Islet precursor cell (in vitro differentiated cells): Measurements from ENCODE around the gene FAM169A.
"Not testable (repeated sequence)": the region's sequence is repeated elsewhere in the genome, so short reads cannot be mapped to it uniquely, and the experiment has no call there.

Experiments used
- DNase-seq: peaks from one replicate; pipeline ENCODE4 v3.0.0-alpha.2; 2018

The FAM169A gene

DNA sequence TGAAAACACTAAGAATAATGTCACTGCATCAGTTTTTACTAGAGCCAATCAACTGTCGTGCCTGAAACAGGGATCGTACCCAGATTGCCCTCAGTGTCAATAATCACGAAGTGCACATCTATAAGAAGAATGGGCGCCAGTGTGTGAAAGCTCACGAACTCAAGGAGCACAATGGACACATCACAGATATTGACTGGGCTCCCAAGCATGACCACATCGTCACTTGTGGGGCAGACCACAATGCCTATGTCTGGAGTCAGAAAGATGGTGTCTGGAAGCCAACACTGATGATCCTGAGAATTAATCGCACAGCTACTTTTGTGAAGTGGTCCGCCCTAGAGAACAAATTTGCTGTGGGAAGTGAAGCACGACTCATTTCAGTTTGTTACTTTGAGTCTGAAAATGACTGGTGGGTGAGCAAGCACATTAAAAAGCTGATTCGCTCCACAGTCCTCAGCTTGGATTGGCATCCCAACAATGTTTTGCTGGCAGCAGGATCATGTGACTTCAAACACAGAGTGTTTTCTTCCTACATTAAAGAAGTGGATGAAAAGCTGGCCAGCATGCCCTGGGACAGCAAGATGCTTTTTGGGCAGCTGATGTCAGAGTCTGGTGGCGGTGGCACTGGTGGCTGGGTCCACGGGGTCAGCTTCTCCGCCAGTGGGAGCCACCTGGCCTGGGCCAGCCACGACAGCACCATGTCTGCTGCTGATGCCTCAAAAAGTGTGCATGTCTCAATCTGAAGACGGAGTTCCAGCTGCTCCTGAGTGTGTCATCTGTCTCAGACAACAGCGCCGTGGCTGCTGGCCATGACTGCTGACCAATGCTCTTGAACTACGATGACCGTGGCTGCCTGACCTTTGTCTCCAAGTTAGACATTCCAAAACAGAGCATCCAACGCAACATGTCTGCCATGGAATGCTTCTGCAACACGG, 66.9 kb downstream of the FAM169A start:
- DNase-seq, result peak; percentile 86

DNA sequence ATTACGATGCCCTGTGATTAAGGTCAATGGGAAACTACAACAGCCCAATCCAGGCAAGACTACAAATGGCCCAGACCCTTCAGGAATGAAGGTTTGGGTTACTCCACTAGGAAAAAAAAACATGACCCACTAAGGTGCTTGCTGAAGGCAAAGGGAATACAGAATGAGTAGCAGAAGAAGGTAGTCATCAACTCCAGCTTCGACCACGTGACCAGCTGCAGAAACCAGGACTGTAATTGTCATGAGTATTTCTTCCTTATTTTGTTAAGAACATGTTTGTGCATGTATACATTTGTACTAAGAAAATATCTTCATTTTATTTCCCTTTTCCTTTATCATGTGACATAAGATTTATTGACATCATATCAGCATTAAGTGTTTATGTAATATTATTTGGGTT, 74.5 kb downstream of the FAM169A start:
- not testable (repeated sequence) for DNase-seq

DNA sequence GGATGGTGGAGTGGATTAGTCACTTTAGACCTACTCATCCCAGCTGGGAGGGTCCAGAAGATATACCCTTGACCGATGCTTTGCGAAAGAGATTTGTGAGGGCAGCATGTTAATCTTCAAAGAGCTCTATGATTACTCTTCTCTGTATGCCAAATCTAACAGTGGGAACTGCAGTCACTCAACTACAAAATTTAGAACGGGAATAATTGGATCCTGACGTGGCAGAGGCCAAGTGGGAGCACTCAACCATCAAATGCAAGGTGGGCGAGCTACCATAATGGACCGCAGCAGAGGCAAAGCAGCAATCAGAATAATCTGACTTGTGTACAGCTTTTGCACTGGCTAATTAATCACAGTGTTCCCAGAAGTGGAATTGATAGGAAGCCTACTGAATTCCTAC, 78.8 kb downstream of the FAM169A start:
- DNase-seq, result no peak

DNA sequence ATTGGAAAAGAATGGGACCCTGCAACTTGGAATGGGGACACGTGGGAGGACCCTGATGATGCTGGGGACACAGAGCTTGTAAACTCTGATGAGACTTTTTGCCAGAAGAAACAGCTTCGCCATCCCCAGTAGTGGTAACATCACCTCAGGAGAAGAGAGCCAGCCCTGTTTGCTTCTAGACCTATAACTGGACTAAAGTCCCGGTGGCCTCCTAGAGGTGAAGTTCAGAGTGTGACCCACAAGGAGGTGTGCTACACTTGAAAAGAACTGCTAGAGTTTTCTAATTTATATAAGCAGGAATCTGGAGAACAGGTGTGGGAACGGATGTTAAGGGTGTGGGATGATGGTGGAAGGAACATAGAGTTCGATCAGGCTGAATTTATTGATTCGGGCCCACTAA, 79.3 kb downstream of the FAM169A start:
- no peak for DNase-seq

DNA sequence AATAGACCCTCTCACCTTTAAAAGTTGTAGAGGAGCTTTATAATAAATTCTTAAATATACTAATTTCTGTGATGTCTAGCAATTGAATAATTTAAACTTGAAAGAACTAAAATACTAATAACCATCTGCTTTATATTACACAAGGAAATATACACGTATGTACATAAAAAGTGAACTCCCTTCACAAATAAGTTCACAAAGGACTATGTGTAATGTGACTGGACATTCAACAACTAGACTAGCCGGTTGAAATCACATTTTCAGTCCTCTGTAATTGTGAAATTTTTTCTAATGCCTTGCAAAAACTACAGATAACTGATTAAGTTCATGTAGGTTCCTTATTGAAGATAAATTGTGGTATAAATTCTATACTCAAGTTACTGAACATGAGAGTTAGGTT, 87.6 kb downstream of the FAM169A start:
- DNase-seq, result no peak

DNA sequence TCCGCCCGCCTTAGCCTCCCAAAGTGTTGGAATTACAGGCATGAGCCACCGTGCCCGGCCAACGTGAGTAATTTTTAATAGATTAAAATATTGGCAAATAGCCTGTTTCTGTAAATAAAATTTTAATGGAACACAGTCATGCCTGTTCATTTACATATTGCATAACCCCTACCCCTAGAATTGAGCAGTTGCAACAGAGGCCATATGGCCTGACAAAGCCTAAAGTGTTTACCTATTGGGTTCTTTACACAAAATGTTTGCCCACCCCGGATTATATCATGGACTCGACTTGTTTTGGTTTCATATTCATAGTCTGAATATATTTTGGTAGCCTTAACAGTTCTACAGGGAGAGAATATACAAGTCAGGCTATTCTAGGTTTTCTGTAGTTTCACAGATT, 93.8 kb downstream of the FAM169A start:
- no peak for DNase-seq

DNA sequence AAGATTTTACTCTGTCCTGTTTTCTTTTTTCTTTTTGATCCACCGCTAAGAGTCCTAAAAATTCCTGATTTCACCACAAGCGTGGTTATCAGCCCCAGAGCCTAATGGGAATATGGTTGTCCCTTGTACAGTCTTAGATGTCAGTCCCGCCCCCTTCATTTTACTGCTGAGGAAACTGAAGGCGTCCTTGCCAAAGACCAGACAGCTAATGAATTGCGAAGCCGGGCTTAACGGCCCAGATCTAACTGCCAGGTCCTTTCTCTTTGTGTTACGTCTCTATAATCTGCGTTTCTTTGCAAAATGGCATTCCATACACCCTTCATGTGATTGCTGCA, 98.6 kb downstream of the FAM169A start:
- peak; percentile 66 for DNase-seq

DNA sequence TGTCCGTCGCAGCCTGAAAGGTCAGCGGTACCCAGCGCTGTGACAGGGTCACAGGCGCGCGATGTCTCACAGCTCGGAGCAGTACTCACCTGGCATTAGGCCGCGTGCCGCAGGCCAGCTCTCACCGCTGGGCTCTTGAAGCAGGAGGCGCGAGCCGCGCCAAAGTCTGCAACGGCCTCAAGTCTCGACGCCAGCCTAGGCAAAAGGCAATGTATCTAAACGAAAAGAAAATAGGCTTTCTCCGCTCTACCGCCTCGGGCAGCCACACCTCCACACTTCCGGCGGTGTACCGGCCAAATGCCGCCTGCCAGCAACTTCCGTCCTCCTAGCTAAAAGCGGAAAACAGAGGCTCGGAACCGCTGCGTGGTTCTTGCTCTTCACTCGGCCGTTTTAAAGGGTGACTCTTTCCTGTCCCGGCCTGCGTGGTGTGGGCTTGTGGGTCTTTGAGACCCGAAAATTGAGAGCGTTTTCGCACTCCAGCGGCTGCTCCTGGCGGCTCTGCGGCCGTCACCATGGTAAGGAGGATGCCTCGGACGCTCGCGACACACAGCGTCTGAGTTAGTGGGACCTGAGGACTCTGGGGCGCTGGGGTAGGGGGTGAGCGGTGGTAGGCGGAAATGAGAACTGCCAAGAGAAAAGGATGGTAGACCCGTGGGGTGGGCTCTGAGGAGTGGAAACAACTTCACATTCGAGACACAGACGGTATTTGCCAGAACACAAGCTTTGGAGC, 99.2 kb downstream of the FAM169A start, which contains the start of the genes GFM2 and NSA2:
Gene GFM2 (minus strand): TSS at position 269 of the 730 bp plus-strand sequence. CDS start 3,375 bp downstream, outside the sequence.
Gene NSA2 (plus strand): TSS at position 401 of the 730 bp plus-strand sequence. CDS start 112 bp downstream, at position 513.
- peak; percentile 97 for DNase-seq

DNA sequence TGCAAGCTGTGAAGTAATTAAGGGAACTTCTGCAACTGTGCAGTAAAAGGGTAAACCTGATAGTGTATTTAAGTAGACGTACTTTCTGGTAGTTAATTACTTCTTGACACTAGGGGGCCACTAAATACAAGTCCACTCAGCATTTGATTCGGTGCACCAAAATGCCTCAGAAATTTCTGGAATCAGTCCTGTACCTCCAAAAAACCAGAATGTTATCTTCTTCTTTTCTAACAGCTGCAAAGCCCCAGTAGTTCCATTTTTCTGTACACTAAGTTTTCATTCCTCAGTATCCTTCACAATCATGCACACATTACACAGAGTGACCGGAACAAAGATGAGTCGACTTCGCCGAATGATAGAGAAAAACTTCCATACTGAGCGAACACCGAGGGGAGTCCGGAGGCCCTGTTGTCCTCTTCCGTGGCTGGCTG, 99.8 kb downstream of the FAM169A start:
- DNase-seq, result no peak

DNA sequence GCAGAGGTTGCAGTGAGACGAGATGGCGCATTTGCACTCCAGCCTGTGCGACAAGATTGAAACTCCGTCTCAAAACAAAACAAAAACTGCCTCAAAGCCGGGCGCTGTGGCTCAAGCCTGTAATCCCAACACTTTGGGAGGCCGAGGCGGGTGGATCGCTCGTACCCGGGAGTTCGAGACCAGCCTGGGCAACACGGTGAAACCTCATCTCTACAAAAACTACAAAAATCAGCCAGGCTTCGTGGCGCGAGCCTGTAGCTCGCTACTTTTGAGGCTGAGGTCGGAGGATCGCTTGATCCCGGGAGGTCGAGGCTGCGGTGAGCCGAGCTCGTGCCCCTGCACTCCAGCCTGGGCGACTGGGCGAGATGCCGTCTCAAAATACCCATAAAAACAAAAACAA, 100.3 kb downstream of the FAM169A start:
- DNase-seq, result no peak

DNA sequence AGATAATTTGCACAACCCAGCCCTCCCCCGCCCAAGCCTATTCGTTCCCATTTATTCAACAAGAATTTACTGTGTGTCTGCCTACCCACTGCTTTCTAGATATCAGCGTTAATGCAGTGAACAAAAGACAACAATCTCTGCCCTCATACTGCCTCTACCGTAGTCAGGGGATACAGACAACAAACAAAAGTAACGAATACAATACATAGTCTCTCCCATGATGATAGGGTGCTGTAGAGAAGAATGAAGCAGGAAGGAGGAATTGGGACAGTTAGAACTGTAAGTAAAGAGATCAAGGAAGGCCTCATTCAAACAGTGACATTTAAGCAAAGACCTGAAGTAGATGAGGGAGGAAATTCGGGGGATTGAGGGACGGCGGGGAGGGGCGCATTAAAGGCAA, 101.0 kb downstream of the FAM169A start:
- DNase-seq, result no peak

DNA sequence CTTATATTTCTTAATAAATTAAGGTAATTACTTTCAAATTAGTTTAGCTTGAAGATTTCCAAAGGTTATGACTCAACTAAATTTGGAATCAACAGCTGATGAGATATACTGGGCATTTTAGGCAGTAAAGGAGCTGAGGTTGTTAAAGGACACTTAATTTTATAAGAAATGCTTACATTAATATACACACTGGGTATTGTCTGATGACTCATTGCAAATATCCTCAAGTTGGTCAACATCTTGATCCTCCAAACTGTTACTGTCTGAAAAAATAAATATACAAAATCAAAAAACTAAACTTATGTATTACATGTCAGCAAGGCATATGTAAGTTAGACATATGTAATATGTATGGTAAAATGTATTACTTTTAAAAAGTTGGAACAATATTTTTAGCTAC, 102.7 kb downstream of the FAM169A start:
- no peak for DNase-seq

DNA sequence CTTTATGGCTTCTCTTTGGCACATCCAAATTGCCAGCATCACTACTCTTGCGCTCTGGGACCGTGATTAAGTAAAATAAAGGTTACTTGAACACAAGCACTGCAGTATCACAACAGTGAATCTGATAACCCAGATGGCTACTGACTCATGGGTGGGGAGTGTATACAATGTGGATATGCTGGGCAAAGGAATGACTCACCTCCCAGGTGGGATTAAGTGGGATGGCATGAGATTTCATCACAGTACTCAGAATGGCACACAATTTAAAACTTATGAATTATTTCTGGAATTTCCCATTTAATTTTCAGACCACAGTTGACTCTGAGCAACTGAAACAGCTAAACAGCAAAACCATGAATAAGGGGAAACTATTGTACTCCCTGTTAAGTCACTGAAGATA, 103.6 kb downstream of the FAM169A start:
- peak; percentile 56 for DNase-seq

DNA sequence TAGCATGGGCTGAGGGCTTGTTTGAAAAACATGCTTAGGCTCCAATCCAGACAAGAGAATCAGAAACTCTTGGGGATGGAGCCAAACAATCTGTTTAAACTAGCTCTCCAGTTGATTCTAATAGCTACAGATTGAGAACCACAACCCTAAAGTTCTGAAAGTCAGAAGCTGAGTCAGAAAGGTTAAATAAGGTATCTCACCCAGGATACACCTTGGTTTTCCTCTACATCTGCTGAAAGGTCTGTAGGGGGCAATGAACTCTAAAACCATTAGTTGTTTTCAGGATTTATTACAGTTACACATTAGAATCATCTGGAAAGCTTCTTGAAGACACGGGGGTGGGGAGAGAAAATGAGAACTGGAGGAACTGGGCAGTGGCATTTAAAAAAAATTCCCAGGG, 104.9 kb downstream of the FAM169A start:
- no peak for DNase-seq

DNA sequence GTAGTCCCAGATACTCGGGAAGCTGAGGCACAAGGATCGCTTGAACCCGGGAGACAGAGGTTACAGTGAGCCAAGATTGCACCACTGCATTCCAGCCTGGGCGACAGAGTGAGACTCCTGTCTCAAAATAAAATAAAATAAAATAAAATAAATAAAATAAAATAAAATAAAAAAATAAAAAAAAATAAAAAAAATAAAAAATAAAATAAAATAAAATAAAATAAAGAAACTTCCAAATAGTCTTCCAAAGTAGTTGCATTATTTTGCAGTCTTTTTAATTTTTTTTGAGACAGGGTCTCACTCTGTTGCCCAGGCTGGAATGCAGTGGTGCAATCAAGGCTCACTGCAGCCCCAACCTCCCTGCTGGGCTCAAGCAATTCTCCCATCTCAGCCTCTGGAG, 117.4 kb downstream of the FAM169A start:
- not testable (repeated sequence) for DNase-seq

DNA sequence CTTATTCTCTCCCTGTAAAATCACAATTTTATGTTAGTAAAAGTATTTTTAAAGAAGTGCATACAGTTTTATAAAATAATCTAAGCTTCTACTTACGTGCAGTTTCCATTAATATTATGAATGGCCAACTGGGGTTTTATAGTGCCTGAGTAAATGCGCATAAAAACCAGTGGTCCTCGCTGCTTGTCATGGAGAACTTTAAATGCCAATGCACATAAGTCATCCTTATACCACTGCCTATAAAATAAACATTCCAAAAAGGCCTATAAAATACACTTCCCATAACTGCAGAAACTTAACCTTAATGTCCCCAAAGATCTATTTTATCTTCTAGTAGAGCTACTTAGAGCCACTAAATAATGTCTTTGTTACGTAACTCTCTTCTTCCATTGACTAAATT, 127.8 kb downstream of the FAM169A start:
- no peak for DNase-seq

DNA sequence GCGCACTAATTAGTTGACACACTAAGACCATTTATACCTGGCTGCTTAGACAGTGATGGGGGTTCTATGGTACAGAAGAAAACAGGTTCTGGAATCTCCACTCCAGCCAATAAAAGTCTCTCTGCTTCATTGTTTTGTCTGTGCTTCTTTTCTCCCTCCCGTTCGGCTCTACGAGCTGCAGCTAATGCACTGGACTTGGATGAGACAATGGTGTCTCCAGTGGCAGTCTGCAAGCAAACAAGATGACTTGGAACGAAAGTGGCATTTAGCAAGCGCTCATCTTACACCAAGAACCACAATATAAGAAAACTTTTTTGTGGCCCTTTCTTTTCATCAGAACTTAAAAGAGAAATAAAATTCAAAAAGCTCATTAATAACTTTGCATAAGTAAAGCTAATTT, 129.4 kb downstream of the FAM169A start:
- no peak for DNase-seq
